Retinal pigment epithelial cell (primary cell): ENCODE results near the gene SMIM44.

Source experiments
- DNase-seq: peaks from one replicate; pipeline ENCODE4 v3.0.0-alpha.2; 2010; ENCODE audit warnings: low read depth
- H3K4me3 ChIP-seq: 2 replicates; pipeline ENCODE4 v1.5.1; 2011; ENCODE audit warnings: mild to moderate bottlenecking, low read length, control low read depth, moderate library complexity
- TF ChIP-seq, protein P1 (sequence below): conservative IDR thresholded peaks from 2 replicates; pipeline ENCODE4 v1.5.1; 2011; ENCODE audit warnings: low read depth, low read length, control low read depth, inconsistent platforms

SMIM44 gene

DNA sequence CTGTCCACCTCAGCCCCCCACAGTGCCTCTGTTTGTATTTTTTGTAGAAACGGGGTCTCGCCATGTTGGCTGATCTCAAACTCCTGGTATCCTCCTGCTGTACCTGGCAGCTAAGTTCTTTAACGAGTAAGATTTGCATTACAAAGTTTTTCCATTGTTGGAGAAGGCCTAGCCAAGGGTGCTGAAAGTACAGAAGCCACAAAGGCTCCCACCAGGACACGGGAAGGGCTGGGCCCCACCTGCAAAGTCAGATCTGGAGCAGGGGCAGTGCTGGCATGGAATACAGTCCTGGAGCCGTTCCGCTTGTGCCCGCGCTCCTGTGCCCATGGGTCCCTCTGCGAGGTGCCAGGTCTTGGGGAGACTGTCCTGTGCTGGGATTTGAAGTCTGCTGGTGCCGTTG lies 35.0 kb upstream of the SMIM44 start:
- no peak overlapping the region for H3K4me3 ChIP-seq
- TF ChIP-seq, protein P1, sequence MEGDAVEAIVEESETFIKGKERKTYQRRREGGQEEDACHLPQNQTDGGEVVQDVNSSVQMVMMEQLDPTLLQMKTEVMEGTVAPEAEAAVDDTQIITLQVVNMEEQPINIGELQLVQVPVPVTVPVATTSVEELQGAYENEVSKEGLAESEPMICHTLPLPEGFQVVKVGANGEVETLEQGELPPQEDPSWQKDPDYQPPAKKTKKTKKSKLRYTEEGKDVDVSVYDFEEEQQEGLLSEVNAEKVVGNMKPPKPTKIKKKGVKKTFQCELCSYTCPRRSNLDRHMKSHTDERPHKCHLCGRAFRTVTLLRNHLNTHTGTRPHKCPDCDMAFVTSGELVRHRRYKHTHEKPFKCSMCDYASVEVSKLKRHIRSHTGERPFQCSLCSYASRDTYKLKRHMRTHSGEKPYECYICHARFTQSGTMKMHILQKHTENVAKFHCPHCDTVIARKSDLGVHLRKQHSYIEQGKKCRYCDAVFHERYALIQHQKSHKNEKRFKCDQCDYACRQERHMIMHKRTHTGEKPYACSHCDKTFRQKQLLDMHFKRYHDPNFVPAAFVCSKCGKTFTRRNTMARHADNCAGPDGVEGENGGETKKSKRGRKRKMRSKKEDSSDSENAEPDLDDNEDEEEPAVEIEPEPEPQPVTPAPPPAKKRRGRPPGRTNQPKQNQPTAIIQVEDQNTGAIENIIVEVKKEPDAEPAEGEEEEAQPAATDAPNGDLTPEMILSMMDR: no peak
- no peak for DNase-seq

DNA sequence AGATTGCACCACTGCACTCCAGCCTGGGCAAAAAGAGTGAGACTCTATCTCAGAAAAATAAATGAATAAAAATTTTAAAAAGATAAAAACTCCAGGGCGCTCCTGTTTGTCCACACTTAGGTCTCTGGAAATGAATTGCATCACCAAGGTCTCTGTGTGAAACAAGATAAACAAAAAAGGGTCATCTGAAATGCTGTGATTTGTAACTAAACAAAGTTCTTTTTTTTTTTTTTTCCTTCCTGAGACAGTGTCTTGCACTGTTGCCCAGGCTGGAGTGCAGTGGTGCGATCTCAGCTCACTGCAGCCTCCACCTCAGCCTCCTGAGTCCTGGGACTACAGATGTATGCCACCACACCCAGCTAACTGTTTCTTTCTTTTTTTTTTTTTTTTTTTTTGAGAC lies 34.4 kb upstream of the SMIM44 start:
- no peak overlapping the region for H3K4me3 ChIP-seq
- TF ChIP-seq, protein P1: no peak
- no peak for DNase-seq

DNA sequence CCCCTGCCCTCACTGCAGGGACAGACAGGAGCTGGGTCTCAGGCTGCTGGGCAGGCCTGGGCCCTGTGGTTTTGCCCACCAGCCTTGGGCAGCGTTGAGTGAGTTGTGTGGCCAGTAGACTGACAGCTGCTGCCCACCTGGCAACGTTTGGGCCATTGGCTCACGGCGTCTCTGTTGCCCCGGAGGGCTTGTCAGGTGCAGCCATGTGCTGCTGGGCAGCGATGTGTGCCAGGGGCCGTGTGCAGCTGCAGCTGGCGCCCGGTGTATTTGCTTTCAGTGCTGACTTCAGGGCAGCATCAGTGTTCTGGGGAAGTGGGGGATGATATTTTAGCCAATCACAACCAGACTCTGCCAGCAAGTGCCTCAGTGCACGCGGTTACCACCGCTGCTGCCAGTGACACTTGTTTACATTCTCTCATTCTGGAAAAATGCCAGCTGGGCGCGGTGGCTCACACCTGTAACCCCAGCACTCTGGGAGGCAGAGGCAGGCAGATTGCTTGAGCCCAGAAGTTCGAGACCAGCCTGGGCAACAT lies 33.5 kb upstream of the SMIM44 start:
- TF ChIP-seq, protein P1: no peak
- DNase-seq: no peak
- no peak overlapping the region for H3K4me3 ChIP-seq

GRCh38 chr19:3515891-3516422 lies 32.7 kb upstream of the SMIM44 start:
- DNase-seq: no peak
- H3K4me3 ChIP-seq: no peak overlapping the region
- TF ChIP-seq, protein P1: no peak

DNA sequence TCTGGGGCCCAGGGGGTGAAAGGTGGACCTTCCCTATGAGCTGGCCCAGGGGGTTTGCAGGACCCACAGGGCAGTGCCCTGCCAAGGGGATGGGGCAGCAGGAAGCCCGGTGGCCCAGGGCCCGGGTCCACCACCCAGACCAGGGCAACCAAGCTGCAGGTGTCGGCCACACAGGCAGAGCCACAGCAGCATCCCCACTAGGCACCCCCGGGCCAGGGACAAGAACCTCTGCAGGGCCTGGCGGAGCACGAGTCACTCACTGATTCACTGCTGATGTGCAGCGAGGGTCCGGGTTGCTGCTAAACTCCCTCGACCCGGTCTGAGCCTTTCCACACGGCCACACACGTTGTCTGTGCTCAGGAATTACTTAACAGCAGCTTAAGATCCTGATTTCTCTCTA lies 31.7 kb upstream of the SMIM44 start:
- no peak for DNase-seq
- TF ChIP-seq, protein P1: no peak
- H3K4me3 ChIP-seq: no peak overlapping the region

GRCh38 chr19:3513229-3514140 lies 30.2 kb upstream of the SMIM44 start:
- H3K4me3 ChIP-seq: no peak overlapping the region
- DNase-seq: no peak
- TF ChIP-seq, protein P1: peak; percentile 22
